Mammary epithelial cell (primary cell): ENCODE results near the gene ZBTB7A.

Source experiments
- EZH2 ChIP-seq: IDR thresholded peaks from 2 replicates; pipeline ENCODE4 v1.6.1; 2012; ENCODE audit warnings: low read length, inconsistent platforms, borderline replicate concordance
- TF ChIP-seq, protein P1 (sequence below), 2 donors: IDR thresholded peaks in 1 of 2; conservative IDR thresholded peaks in 1 of 2; 2 replicates each; pipeline ENCODE4 v1.5.1; 2011 to 2012; ENCODE audit warnings: inconsistent platforms in 2 of 2, low read length in 2 of 2, mild to moderate bottlenecking in 2 of 2, control low read depth in 1 of 2, low read depth in 1 of 2; ENCODE audit not compliant: insufficient read depth in 1 of 2; ENCODE audit errors: extremely low read depth in 1 of 2

DNA sequence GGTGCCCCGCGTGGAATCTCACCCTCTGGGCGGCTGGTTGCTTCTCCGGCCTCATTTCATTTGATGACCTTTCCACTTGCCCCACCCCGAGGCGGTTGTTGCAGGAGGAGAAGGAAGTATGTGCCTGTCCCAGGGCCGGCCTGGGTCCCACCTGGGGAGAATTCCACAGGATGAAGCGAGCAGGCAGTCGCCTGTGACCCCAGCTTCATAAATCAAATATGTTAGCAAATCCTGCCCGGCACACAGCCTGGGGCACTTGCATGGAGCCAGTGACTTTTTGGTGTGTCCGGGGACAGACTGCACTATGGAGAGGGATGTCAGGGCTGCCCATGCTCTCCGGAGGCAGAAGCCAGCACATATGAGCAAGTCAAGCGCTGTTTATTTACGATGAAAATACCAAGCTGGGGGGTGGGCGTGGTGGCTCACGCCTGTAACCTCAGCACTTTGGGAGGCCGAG lies 19.7 kb upstream of the ZBTB7A start:
- TF ChIP-seq, protein P1, sequence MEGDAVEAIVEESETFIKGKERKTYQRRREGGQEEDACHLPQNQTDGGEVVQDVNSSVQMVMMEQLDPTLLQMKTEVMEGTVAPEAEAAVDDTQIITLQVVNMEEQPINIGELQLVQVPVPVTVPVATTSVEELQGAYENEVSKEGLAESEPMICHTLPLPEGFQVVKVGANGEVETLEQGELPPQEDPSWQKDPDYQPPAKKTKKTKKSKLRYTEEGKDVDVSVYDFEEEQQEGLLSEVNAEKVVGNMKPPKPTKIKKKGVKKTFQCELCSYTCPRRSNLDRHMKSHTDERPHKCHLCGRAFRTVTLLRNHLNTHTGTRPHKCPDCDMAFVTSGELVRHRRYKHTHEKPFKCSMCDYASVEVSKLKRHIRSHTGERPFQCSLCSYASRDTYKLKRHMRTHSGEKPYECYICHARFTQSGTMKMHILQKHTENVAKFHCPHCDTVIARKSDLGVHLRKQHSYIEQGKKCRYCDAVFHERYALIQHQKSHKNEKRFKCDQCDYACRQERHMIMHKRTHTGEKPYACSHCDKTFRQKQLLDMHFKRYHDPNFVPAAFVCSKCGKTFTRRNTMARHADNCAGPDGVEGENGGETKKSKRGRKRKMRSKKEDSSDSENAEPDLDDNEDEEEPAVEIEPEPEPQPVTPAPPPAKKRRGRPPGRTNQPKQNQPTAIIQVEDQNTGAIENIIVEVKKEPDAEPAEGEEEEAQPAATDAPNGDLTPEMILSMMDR (conservative IDR thresholded peaks at IDR 0.05 in 1 of 2, IDR thresholded peaks at IDR 0.05 in 1 of 2; ENCODE audit: extremely low read depth in 1 of 2, insufficient read depth in 1 of 2, low read depth in 1 of 2, low read length in 2 of 2) = no peak
- TF ChIP-seq EZH2 = no peak
